NCI-H2029 treated with DMSO at 0.1 percent for 48 hours (cell line): ENCODE results near the gene GGT1.
"Not testable (repeated sequence)": the region's sequence is repeated elsewhere in the genome, so short reads cannot be mapped to it uniquely, and the experiment has no call there.

Source experiments
- DNase-seq: peaks from one replicate; lab custom pipeline; 2025; lab: John Stamatoyannopoulos, UW

Gene GGT1

GRCh38 chr22:24642307-24642706, 39.3 kb downstream of the GGT1 start:
- DNase-seq: not testable (repeated sequence)

GRCh38 chr22:24644409-24644808, 41.4 kb downstream of the GGT1 start:
- not testable (repeated sequence) for DNase-seq

GRCh38 chr22:24645408-24646399, 42.7 kb downstream of the GGT1 start:
- DNase-seq: not testable (repeated sequence)

- not testable (repeated sequence) for DNase-seq
Observed at GRCh38 chr22:24646756-24647155, 43.8 kb downstream of the GGT1 start.

GRCh38 chr22:24649371-24649770, 46.4 kb downstream of the GGT1 start:
- not testable (repeated sequence) for DNase-seq

- not testable (repeated sequence) for DNase-seq
Observed at GRCh38 chr22:24650884-24651283, 47.9 kb downstream of the GGT1 start.

GRCh38 chr22:24665395-24665794, 62.4 kb downstream of the GGT1 start:
- DNase-seq: not testable (repeated sequence)

GRCh38 chr22:24667904-24668303, 64.9 kb downstream of the GGT1 start:
- not testable (repeated sequence) for DNase-seq

GRCh38 chr22:24672532-24672931, 69.5 kb downstream of the GGT1 start:
- DNase-seq: not testable (repeated sequence)
